HG03108 (cell line): ENCODE measurements around the gene CATSPERD.

Source experiments
- ATAC-seq: cut with Tn5 transposase; IDR thresholded peaks from one replicate; pipeline ENCODE4 v1.9.1; 2021; ENCODE audit warnings: moderate library complexity; ENCODE audit not compliant: unreplicated experiment

Gene CATSPERD

DNA sequence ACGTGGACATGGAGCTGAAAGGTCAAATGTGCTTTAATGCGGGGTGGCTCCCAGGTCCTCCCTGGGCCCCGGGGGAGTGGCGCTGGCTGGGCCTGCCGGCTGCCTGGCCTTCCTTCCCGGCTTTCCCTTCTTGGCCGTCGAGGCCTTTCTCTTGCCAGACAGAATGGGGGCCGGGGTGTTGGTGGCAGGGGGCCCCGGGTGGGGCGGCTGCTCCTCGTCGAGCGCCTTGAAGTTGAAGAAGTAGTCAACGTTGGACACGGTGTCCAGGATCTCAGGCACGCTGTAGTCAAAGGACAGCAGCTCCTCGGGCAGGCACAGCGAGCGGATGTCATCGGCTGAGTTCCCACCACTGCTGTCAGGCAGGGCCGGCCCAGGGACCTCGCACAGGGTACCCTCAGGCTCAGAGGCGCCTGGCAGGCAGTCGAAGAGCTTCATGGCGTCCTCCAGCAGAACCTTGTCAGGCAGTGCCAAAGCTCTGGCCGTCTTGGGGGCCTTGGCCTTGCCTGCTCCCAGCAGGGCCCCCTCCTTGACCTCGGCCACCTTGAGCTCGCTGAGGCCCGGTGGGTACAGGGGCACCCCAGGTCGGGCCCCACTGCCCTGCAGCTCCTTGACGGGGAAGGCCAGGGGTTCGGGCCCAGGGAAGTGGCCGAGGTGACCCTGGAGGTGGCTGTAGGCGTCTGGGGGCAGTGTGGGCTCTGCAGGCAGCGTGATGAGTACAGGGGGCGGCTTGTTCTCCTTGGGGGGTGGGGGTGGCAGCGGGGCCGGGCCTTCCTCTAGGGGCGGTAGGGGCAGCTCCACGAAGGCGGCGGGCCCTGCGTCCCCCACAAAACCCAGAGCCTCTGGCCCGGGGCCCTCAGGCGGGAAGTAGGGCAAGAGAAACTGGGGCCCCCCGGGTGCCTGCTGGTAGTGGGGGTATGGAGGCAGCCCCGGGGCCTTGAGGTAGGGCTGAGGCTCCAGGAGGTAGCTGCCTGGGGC lies 62.8 kb downstream of the CATSPERD start:
- ATAC-seq: no peak

DNA sequence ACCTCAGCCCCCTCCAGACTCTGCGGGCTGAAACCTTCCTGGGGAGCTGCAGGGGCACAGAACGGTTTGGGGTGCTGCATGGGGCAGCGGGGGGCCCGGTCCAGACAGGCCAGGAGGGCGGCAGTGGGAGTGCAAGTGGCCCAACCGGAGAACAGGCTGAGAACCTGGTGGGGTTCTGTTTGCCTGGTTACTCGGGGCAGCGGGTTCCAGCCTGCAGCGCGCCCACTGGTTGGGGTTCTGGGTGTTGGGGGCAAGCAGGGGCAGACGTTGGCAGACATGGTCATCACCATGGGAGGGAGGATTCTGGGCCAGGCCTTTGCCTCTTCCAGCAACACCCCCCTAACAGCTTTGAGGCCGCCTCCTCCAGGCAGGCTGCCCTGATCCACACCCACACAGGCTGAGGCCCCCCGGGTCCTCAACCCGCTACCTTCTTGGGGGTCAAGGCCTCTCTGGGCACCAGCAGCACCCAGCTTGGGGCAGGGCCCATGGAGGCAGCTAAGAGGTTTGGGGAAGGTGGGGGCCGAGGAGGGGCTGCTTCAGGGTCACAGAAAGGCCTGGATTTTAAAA lies 64.2 kb downstream of the CATSPERD start, which contains the start of gene PRR22:
Gene PRR22, minus strand, starts transcription at position 166 of the 567 bp plus-strand sequence. Its CDS starts 86 bp downstream, at position 80.
- ATAC-seq: no peak

DNA sequence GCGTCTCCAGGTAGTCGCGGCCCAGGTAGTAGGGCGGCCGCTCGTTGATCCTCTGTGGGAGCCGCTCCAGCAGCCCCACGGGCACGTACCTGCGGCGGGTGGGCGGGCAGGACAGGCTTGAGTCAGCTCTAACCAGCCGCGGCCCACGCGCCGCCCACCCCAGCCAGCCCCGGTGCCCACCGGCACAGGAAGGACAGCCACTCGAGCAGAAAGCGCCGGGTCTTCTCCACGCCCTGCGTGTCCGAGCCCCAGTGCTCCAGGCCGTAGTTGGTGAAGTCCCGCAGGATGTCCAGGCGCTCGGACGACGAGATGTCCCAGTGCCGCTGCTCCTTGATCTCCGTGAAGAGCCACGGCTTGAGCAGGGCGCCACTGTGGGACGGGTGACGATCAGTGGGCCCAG lies 65.0 kb downstream of the CATSPERD start:
- no peak for ATAC-seq

DNA sequence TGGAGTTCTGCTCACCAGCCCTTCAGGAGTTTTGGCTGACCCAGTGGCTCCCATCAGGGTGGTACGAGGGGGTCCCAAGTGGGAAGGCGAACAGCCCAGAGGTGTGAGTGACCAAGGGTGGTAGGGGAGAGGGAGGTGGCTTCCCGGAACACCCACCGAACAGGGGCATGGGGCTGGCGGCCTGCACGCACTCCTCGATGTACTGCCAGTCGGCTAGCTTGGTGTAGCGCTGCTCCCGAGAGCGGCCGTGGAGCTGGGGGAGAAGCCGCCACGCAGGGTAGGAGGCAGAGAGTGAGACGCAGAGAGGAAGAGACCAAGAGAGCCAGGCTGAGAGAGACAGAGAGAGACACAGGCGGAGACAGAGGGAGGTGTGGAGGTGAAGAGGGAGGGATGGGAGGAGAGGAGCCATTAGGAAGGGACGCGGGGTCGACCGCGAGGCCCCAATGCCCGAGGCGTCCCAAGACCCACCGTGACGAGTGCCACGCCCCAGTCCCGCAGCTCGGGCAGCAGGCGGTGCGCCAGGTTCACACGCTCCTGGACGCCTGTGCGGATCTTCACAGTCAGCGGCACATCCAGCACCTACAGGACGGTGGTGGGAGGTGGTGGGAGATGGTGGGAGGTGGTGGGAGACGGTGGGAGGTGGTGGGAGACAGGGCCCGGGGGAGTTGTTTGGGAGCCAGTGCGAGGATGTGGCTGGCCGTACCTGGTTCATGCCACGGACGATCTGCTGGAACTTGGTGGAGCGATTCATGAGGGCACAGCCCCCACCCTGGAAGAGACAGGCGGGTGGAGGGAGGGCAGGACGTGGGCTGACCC lies 66.4 kb downstream of the CATSPERD start:
- ATAC-seq: no peak

DNA sequence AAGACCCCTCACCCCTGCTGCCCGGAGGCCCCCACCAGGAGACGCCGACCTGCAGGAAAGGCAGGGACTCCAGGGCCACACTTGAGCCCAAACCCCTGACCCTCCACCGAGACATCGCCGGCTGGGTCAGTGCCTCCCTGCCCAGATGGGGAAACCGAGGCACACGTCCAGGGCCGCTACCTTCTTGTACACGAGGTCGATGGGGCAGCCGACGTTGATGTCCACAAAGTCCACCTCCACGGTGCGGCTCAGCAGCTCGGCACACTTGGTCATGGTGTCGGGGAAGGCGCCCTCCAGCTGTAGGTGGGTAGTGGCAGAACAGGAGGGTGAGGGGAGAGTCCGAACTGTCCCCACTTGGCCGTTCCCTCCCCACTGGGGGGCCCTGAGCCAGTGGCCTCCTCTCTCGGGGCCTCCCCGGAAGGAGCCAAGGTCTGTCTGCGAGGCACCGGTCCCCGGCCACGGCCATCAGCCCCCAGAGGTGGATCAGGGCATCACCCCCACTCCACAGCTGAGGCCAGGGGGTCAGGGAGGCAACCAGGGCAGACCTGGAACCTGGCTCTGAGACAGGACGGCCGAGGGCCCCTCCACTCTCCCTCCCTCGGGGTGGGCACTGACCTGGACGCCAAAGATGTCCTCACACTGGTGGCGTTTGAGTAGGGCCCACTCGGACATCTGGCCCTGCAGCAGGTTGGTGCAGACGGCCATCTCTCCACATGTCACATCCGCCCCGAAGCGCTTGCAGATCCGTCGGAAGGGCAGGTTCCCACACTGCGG lies 67.2 kb downstream of the CATSPERD start:
- no peak for ATAC-seq

DNA sequence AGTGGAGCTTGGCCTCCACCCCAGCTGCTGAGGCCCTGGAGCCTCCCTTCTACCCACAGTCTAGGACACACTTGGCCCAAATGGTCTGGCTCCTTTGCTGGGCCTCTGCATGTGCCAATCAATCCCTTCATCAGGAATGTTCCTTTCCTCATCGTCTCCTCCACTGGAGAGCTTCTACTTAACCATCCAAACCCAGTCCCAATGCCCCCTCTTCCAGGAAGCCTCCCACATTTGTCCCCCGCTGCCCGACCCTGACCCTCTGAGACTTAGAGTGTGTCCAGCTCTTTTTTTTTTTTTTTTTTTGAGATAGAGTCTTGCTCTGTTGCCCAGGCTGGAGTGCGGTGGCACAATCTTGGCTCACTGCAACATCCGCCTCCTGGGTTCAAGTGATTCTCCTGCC lies 68.0 kb downstream of the CATSPERD start:
- ATAC-seq: no peak

DNA sequence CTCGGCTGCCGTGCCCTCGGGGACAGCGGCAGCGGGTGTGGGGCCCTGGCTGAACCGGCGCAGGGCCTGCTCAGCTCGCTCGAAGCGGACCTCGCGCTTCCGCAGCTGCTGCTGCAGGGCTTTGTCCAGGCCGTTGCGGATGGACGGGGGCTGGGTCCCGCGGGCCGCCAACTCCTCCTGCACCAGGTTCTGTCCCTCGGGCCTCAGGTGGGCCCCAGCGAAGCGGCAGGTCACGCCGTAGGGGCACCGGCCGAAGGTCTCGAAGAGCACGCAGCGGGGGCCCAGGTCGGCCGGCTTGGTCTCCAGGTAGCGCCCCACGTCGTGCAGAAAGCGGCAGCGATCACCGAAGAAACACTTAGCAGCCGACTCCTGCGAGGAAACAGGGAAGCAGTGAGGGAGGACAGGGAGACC lies 68.9 kb downstream of the CATSPERD start:
- ATAC-seq: no peak

DNA sequence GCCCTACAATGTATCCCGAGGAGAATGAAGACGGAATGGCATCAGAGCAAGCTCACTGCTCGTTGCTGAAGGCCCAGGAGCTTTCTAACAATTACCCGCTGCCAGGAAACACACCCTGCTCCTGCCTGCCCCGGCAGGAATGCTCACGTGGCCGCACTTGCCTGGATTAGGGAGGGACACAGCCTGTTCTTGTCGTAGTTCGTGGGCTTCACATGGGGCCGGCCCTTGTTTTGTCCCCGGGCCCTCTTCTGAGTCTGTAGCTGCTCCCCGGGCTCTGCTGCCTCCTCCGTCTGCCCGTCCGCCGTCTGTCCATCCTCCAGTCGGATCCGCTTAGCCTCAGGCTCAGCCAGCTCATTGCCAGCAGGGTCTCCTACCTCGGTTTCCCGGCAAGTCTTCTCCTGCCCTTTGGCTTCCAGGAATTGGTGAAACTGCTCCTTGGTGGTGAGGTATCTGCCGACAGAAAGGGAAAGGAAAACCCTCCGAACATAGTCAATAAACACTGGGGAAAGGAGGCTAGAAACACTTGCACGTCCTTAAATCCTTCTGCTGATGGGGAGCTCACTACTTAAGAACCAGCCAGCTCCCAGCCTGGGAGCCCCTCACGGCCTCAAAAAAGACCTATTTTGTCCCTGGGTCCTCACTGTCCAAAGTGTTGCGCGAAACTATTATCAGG lies 69.6 kb downstream of the CATSPERD start:
- no peak for ATAC-seq

DNA sequence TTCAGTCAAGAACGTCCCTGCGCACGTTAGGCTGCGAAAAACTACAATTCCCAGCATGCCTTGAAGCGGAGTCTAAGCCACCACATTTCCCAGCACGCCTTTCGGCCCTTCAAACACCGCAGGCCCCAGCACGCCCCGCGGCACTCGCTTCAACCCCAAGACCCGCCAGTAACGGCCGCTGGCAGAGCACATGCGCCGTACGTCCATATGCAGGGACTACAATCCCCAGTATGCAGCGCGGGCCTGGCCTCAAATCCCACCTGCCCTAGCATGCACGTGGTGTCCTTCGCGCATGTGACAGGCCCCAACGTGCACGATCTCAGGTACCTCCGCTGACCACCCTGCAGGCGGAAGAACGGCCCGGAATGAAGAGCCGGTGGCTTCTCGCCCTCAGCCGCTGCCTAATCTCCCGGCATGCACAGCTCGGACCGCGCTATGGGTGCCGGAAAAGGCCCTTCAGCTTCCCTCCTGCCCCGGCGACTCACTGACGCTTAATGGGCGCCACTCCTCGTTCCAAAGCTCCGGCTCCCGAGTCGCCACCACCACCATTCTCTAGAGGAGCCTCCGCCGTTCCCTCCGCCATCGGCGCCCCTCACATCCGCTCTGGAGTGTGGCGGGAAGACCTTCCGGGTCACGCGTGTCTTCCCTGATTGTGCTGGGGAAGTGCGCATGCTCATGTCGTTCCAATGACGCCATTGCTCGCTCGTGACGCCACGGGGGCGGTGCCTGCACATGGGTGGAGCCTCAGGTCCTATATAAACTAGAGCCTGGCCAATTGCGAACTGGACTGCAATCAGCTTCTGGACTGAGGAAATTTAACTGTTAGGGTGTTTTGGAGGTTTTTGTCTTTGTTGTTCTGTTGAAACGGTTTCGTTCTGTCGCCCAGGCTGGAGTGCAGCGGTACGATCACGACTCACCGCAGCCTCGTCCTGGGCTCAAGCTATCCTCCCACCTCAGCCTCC lies 70.4 kb downstream of the CATSPERD start, which contains the start of gene DUS3L:
Gene DUS3L, minus strand, starts transcription at position 605 of the 962 bp plus-strand sequence. Its CDS starts 22 bp downstream, at position 583.
- peak; percentile 91 for ATAC-seq

DNA sequence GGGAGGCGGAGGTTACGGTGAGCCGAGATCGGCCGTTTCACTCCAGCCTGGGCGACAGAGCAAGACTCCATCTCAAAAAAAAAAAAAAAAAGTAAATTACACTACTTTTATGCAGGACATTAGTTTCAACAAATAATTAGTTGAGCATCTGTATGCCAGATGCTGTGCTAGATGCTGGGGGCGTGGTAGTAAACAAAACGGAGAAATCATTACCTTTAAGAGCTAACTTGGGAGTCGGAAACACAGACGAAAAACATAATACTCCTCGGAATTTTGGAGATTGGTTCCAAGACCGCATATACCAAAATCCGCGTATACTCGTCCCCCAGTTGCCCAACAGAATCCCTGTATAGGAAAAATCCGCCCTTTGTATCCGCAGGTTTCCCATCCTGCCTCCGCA lies 71.8 kb downstream of the CATSPERD start:
- no peak for ATAC-seq

DNA sequence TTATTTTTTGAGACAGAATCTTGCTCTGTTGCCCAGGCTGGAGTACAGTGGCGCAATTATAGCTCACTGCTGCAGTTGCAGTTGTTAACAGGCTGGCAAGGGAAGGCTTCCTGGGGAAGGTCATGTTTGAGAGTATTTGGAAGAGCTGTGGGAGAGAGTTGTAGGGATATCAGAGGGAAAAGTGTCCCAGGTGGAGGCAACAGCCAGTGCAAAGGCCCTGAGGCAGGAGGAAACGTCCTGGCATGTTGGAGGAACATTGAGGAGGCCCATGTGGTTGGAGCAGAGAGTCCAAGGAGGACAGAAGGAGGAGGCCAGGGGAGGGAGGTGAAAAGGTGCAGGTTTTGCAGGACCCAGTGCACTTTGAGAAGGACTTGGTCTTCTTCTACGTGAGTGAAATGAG lies 72.8 kb downstream of the CATSPERD start:
- ATAC-seq: no peak

DNA sequence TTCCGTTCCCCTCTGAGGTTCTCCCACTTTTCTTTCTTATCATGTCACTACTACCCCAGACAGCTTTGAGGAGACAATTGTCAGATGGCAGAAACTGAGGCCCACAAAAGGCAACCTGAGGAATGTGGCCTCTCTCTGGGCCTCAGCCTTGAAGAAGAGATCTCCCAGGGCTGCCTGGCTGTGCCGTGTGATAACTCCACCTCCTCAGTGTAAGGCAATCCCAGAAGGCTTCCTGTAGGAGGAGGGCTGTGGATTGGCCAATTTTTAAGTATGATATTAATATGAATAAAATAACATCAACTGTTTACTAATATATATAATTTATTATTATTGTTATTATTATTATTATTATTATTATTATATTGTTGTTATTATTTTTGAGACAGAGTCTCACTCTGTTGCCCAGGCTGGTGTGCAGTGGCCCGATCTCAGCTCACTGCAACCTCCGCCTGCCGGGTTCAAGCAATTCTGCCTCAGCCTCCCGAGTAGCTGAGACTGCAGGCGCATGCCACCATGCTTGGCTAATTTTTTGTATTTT lies 75.0 kb downstream of the CATSPERD start:
- no peak for ATAC-seq

DNA sequence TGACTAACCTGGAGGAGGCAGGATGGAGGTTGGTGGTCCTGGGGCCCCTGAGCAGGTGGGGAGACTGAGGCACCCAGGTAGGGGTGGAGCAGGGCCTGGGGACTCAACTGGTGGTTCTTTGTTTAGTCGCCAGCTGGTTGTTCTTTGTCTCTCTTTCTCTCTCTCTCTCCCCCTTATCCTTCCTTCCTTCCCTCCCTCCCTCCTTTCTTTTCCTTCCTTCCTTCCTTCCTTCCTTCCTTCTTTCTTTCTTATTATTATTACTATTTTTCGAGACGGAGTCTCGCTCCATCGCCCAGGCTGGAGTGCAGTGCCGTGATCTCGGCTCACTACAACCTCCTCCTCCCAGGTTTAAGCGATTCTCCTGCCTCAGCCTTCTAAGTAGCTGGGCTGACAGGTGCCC lies 77.8 kb downstream of the CATSPERD start:
- no peak for ATAC-seq

DNA sequence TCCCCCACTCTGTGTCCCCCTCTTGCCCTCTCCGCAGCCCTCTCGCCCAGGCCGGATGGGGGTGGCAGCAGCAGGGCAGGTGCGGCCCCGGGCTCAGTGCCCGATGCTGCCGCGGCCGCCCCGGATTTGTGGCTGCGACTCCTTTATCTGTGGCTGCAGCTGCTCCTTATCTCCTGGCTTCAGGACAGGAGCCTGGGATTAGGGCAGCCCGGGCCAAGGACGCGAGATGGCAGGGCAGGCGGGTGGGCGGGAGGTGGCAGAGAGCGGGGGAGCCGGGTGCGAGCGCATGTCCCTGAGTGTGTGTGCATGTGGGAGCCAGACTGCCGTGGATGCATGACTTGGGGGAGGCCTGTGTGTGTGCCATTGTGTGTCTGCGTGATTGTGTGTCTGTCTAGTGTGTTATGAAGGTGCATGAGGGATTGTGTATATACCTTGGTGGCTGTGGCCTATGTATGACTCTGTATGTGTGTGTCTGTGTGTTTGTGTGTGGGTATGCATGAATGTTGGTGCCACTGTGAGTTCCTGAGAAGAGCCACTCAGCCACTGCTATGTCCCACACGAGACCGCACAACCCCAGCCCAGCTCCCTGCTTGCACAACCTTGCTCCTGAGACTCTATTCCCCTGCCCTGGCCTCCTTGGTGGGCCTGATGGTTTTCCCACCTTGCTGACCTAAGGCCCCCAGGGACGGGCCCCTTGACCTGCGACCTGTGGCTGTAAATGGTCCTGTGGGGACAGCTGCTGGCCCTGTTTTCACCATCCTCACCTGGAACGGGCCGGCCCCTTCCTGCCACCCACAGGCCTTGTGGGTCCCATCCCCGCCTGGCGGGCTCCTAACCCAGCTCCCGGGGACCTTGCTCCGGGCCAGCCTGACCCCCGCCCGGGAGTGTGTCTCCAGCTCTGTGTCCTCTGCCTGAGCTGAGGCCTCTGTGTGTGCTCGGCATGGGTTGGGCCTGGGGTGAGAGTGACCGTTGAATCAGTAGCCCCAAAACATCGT lies 79.1 kb downstream of the CATSPERD start:
- no peak for ATAC-seq

DNA sequence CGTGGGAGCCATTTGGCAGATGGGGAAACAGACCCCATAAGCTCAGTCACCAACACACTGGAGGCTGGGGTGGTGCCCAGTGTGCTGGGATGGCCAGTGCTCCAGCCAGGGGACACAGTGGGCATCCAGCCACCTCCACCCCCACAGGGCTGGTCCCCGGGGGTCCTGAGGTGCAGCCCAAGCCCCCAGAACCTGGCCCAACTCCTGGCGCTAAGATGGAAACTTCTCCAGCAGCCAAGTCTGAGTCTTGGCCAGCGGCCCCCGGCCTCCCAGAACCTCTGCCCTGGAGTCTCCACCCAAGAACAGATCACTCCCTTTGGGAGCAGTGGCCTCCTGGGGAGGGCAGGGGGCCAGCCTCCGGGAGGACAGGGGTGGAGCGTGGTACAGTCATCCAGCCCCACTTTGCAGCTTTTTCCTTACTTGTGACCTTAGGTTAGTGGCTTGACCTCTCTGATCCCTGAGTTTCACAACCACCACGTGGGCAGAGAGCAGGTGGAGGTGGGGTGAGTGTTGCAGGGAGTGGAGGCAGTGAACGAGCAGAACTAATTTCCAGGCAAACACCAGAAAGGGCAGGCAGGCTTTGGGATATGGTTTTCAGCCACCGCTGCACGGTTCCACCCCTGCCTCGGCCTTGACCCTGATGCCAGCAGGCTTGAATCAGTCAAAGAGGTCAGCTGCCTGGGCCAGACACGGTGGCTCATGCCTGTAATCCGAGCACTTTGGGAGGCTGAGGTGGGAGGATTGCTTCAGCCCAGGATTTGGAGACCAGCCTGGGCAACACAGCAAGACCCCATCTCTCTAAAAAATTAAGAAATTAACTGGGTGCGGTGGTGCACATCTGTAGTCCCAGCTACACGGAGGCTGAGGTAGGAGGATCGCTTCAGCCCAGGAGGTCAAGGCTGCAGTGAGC lies 80.2 kb downstream of the CATSPERD start:
- ATAC-seq: no peak
